Trophoblast cell (in vitro differentiated cells and primary cell): Measurements from ENCODE around the gene ABCB6.
A peak's percentile ranks its signal among the peaks of the same experiment; 100 is the strongest.

ENCODE experiments used
- DNase-seq, 2 donors: peaks; one replicate each; pipeline ENCODE4 v3.0.0-alpha.2; 2016
- H2AFZ ChIP-seq: 2 replicates; pipeline ENCODE4 v1.6.1; 2013; ENCODE audit warnings: low read length, moderate library complexity, mild to moderate bottlenecking; ENCODE audit not compliant: insufficient read depth, poor library complexity
- H2AK5ac ChIP-seq: 2 replicates; pipeline ENCODE4 v1.6.1; 2013; ENCODE audit warnings: mild to moderate bottlenecking, low read length
- H2BK120ac ChIP-seq: 2 replicates; pipeline ENCODE4 v1.6.1; 2013; ENCODE audit warnings: low read length, mild to moderate bottlenecking, moderate library complexity; ENCODE audit not compliant: insufficient read depth, poor library complexity
- H2BK12ac ChIP-seq: 2 replicates; pipeline ENCODE4 v1.6.1; 2013; ENCODE audit warnings: mild to moderate bottlenecking, low read length, moderate library complexity
- H2BK5ac ChIP-seq: 2 replicates; pipeline ENCODE4 v1.6.1; 2013; ENCODE audit warnings: low read length, low read depth, moderate library complexity, mild to moderate bottlenecking; ENCODE audit not compliant: poor library complexity
- H3K14ac ChIP-seq: 2 replicates; pipeline ENCODE4 v1.6.1; 2013; ENCODE audit warnings: mild to moderate bottlenecking, low read length
- H3K18ac ChIP-seq: 2 replicates; pipeline ENCODE4 v1.6.1; 2013; ENCODE audit warnings: mild to moderate bottlenecking, low read length
- H3K23ac ChIP-seq: 2 replicates; pipeline ENCODE4 v1.6.1; 2013; ENCODE audit warnings: low read length
- H3K27ac ChIP-seq: 2 replicates; pipeline ENCODE4 v1.5.1; 2013; ENCODE audit warnings: low read depth, mild to moderate bottlenecking, inconsistent platforms, low read length, moderate library complexity
- H3K27me3 ChIP-seq: 2 replicates; pipeline ENCODE4 v1.6.1; 2013; ENCODE audit warnings: inconsistent platforms, mild to moderate bottlenecking, low read length, moderate library complexity; ENCODE audit not compliant: insufficient read depth
- H3K36me3 ChIP-seq, 2 experiments: 1 replicate in 1 of 2; 2 replicates in 1 of 2; pipeline ENCODE4 v1.6.1; 2013; ENCODE audit warnings: low read length in 2 of 2, mild to moderate bottlenecking in 2 of 2, moderate library complexity in 1 of 2; ENCODE audit not compliant: insufficient read depth in 2 of 2, control insufficient read depth in 1 of 2
- H3K4ac ChIP-seq: 2 replicates; pipeline ENCODE4 v1.6.1; 2013; ENCODE audit warnings: low read depth, mild to moderate bottlenecking, low read length, moderate library complexity
- H3K4me1 ChIP-seq, 2 experiments: 1 replicate in 1 of 2; 2 replicates in 1 of 2; pipeline ENCODE4 v1.6.1; 2013; ENCODE audit warnings: low read length in 2 of 2, mild to moderate bottlenecking in 2 of 2, moderate library complexity in 1 of 2; ENCODE audit not compliant: insufficient read depth in 2 of 2, control insufficient read depth in 1 of 2
- H3K4me2 ChIP-seq: 2 replicates; pipeline ENCODE4 v1.6.1; 2013; ENCODE audit warnings: inconsistent platforms, mild to moderate bottlenecking, low read length, moderate library complexity
- H3K4me3 ChIP-seq: 2 replicates; pipeline ENCODE4 v1.5.1; 2013; ENCODE audit warnings: mild to moderate bottlenecking, low read depth, low read length, inconsistent platforms
- H3K79me1 ChIP-seq: one replicate; pipeline ENCODE4 v1.6.1; 2013; ENCODE audit warnings: low read length
- H3K79me2 ChIP-seq: 2 replicates; pipeline ENCODE4 v1.6.1; 2013; ENCODE audit warnings: low read length, mild to moderate bottlenecking; ENCODE audit not compliant: control insufficient read depth, insufficient read depth, poor library complexity
- H3K9ac ChIP-seq: 2 replicates; pipeline ENCODE4 v1.6.1; 2013; ENCODE audit warnings: mild to moderate bottlenecking, low read length
- H3K9me3 ChIP-seq: 2 replicates; pipeline ENCODE4 v1.6.1; 2013; ENCODE audit warnings: low read depth, mild to moderate bottlenecking, control low read depth, inconsistent platforms, low read length; ENCODE audit not compliant: insufficient read depth
- H4K12ac ChIP-seq: 2 replicates; pipeline ENCODE4 v1.6.1; 2013; ENCODE audit warnings: low read depth, mild to moderate bottlenecking, low read length, moderate library complexity
- H4K8ac ChIP-seq: 2 replicates; pipeline ENCODE4 v1.6.1; 2013; ENCODE audit warnings: low read depth, mild to moderate bottlenecking, low read length, moderate library complexity
- H4K91ac ChIP-seq: one replicate; pipeline ENCODE4 v1.6.1; 2013; ENCODE audit warnings: low read depth, mild to moderate bottlenecking, low read length, moderate library complexity
- WGBS: extraction: QIAGEN DNeasy Blood & Tissue Kit; methylation state at CpG from one replicate; pipeline ENCODE4 v1.1.7; 2013; ENCODE audit warnings: missing lambda C conversion rate; ENCODE audit not compliant: insufficient read length, insufficient coverage; ENCODE audit errors: extremely low coverage; 5-methylcytosine and 5-hydroxymethylcytosine counted together

ABCB6 gene

DNA sequence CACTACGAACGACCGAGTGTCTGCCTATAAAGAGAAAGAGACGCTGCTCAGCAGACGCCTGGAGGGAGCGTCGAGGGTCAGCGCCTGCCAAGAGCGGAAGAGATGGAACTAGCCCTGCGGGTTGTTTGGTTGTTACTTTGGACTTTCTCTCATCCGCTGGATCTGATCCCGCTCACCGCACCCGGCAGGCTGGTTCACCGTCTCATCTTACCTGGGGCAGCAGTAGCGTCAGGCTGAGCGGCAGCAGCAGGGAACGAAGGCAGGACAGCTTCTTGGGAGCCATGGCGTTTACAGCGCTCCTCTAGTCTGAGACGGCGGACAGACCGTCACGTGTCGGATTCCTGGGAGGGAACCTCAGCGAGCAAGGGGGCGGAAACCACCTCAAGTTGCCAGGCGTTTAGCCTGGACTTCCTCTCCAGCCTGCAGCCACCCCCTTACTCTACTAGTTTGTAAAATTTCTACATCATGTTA is 24.6 kb upstream of the ABCB6 start:
- Histone ChIP-seq H3K14ac (no peak overlapping the region), H3K79me2 (peaks cover 4% of the 10 kb centered on the region), H3K27ac (no peak overlapping the region), H2AFZ (no peak overlapping the region), H2BK12ac (no peak overlapping the region), H2AK5ac (no peak overlapping the region), H3K18ac (no peak overlapping the region), H4K91ac (no peak overlapping the region), H4K8ac (no peak overlapping the region), H3K4ac (no peak overlapping the region), H3K4me3 (no peak overlapping the region), H3K9me3 (no peaks in the 10 kb centered on the region), H4K12ac (no peak overlapping the region), H3K4me2 (no peak overlapping the region), H3K23ac (no peak overlapping the region), H3K79me1 (peaks cover 9% of the 10 kb centered on the region), H3K27me3 (no peaks in the 10 kb centered on the region), H2BK120ac (no peak overlapping the region), H3K36me3 (peaks cover 8 to 11% of the 10 kb centered on the region in 2 experiments), H3K4me1 (peaks cover 4 to 7% of the 10 kb centered on the region in 2 experiments), H2BK5ac (no peak overlapping the region), H3K9ac (no peak overlapping the region)
- WGBS, result no CpG with 5 or more reads among the region's 28 CpGs
- peak in 1 of 2 donors; percentile 14 for DNase-seq

DNA sequence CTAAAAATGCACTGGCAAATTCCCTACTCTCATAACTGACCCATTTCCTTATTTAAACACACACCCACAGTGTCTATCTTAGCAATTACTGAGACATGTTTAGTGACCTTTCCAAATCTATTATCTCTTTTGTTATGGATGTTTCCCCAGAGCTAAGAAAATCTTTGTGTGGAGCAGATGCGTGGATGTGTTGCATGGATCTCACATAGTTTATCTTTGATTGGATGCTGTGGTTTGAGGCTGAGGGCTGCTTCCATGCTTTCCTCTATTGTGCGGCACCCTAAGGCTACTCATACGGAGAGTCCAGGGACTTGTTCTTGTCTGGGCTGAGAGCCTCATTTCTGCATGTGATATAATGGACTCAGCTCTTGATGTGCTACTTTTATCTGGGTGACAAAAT is 15.6 kb upstream of the ABCB6 start:
- H3K4me2 ChIP-seq, result no peak overlapping the region
- no peaks in the 10 kb centered on the region for H3K4me1 ChIP-seq
- no peak overlapping the region for H3K4me3 ChIP-seq
- no peaks in the 10 kb centered on the region for H3K27me3 ChIP-seq
- H3K79me1 ChIP-seq, result peaks cover 3% of the 10 kb centered on the region
- peaks cover 2% of the 10 kb centered on the region for H3K9me3 ChIP-seq
- no peak overlapping the region for H2BK12ac ChIP-seq
- no peak overlapping the region for H2BK120ac ChIP-seq
- H3K27ac ChIP-seq, result no peak overlapping the region
- H3K23ac ChIP-seq, result no peak overlapping the region
- no peak overlapping the region for H3K9ac ChIP-seq
- no peak overlapping the region for H4K12ac ChIP-seq
- H2BK5ac ChIP-seq, result no peak overlapping the region
- H3K4ac ChIP-seq, result no peak overlapping the region
- H2AK5ac ChIP-seq, result no peak overlapping the region
- no peak overlapping the region for H4K8ac ChIP-seq
- H4K91ac ChIP-seq, result no peak overlapping the region
- no CpG with 5 or more reads among the region's 3 CpGs for WGBS
- H3K36me3 ChIP-seq, result peaks cover 35 to 63% of the 10 kb centered on the region in 2 experiments
- H3K18ac ChIP-seq, result no peak overlapping the region
- no peak overlapping the region for H3K14ac ChIP-seq
- no peak for DNase-seq
- peaks cover 2% of the 10 kb centered on the region for H3K79me2 ChIP-seq
- no peak overlapping the region for H2AFZ ChIP-seq

DNA sequence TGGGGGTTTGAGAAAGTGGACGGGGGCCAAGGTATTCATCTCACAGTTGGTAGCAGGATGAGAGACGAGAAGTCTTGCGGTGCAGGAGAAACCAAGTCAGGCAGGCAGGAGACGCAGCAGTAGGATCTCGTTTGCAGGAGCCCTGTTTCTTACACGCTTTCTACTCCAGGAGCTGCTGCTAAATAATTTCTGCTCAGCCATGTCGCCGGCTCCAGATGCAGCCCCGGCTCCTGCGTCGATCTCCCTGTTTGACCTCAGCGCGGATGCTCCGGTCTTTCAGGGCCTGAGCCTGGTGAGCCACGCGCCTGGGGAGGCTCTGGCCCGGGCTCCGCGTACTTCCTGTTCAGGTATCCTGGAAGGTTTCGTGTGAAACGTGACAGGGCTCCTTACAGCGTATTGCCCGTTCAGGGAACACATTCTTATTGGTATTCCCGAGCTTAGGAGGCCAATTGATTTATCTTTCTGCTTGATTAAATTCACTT is 11.3 kb upstream of the ABCB6 start:
- Histone ChIP-seq H3K36me3 (peaks cover 29 to 42% of the 10 kb centered on the region in 2 experiments), H3K14ac (peak overlapping the region; percentile 77), H2AFZ (peak overlapping the region; percentile 4), H3K4ac (peak overlapping the region; percentile 7), H4K12ac (peak overlapping the region; percentile 9), H3K79me2 (peaks cover 11% of the 10 kb centered on the region), H2BK5ac (peak overlapping the region; percentile 41), H3K79me1 (peaks cover 9% of the 10 kb centered on the region), H2AK5ac (peak overlapping the region; percentile 50), H3K4me1 (peaks cover 5 to 12% of the 10 kb centered on the region in 2 experiments), H3K4me3 (peak overlapping the region; percentile 77), H3K9ac (peak overlapping the region; percentile 86), H2BK12ac (peak overlapping the region; percentile 14), H3K18ac (peak overlapping the region; percentile 54), H4K91ac (peak overlapping the region; percentile 8), H3K27ac (peak overlapping the region; percentile 77), H3K27me3 (no peaks in the 10 kb centered on the region), H3K23ac (no peak overlapping the region), H4K8ac (peak overlapping the region; percentile 59), H3K9me3 (peaks cover 2% of the 10 kb centered on the region), H3K4me2 (peak overlapping the region; percentile 82), H2BK120ac (peak overlapping the region; percentile 17)
- peak; percentile 51 to 73 for DNase-seq
- no CpG with 5 or more reads among the region's 24 CpGs for whole genome bisulfite sequencing

DNA sequence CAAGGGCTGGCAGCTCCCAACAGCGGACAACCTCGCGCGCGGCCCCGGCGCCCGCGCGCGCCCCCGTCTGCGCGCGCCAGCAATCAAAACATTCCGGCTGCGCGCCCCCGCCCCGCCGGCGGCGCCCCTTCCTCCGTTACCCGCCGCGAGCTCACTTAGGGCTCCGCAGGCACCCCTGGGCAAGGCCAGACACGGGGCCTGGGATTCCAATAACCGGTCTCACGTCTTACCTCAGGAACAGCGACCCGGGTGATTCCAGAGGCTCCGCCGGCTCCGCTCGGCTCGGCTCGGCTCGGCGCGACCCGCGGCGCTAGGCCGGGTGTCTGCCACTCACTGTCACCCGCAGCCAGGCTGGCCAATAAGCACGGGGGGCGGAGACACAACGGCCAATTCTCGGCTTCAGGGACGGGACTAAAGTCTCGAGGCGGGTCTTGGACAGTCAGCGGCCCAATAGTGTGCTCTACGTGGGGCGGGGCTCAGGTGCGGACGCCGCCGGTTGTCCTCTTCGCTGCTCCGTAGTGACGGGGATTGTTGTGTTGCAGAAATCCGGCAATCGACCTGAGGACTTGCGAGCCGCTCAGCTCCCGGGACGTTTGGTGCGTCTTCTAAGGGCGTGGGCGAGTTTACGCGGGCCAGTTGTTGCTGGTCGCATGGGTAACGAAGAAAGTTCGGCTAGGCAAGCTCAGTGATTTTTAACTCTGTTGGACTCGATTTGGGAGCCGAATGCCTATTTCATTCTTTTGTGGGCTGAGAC is 10.7 kb upstream of the ABCB6 start, which contains the start of the genes ANKZF1 and ATG9A:
Gene ANKZF1 (plus strand): TSS at position 502 of the 754 bp plus-strand sequence. CDS start 452 bp downstream, outside the sequence.
Gene ATG9A (minus strand): TSS at position 332 of the 754 bp plus-strand sequence. CDS start 1,612 bp downstream, outside the sequence.
- Histone ChIP-seq H3K27me3 (no peaks in the 10 kb centered on the region), H3K9ac (peak within 1 kb of the TSS; percentile 89), H2AK5ac (peak within 1 kb of the TSS; percentile 65), H3K14ac (peak within 1 kb of the TSS; percentile 88), H3K79me2 (peaks cover 11% of the 10 kb centered on the region), H3K9me3 (peaks cover 2% of the 10 kb centered on the region), H4K8ac (peak within 1 kb of the TSS; percentile 94), H4K91ac (peak within 1 kb of the TSS; percentile 88), H2AFZ (peak within 1 kb of the TSS; percentile 19), H3K18ac (peak within 1 kb of the TSS; percentile 90), H3K23ac (no peak within 1 kb of the TSS), H3K4ac (peak within 1 kb of the TSS; percentile 95), H2BK120ac (peak within 1 kb of the TSS; percentile 79), H3K36me3 (peaks cover 31 to 42% of the 10 kb centered on the region in 2 experiments), H2BK5ac (peak within 1 kb of the TSS; percentile 79), H3K4me3 (peak within 1 kb of the TSS; percentile 83), H3K4me1 (peaks cover 5 to 12% of the 10 kb centered on the region in 2 experiments), H3K27ac (peak within 1 kb of the TSS; percentile 90), H3K4me2 (peak within 1 kb of the TSS; percentile 82), H2BK12ac (peak within 1 kb of the TSS; percentile 59), H4K12ac (peak within 1 kb of the TSS; percentile 90), H3K79me1 (peaks cover 9% of the 10 kb centered on the region)
- peak; percentile 100 for DNase-seq
- no CpG with 5 or more reads among the region's 80 CpGs for WGBS
